GM23338 (cell line): Measurements from ENCODE around the gene ZSCAN26. TPM values are rescaled to one million over a fixed set of nuclear protein-coding genes. Genes with fewer than 3 reads are reported as not detected.

Experiments used
- ATAC-seq: fragments of 200-7000 bp; cut with Tn5 transposase; 3 replicates; pipeline ENCODE4 v1.9.1; 2020
- DNase-seq: peaks from one replicate; pipeline ENCODE4 v3.0.0-alpha.2; 2015; ENCODE audit warnings: low spot score
- H2AFZ ChIP-seq: fragments of 200-600 bp; sonication (generic); 2 replicates; pipeline ENCODE4 v1.8.0; 2016; ENCODE audit warnings: antibody characterized with exemption, mild to moderate bottlenecking, moderate library complexity
- H3F3A ChIP-seq: fragments of 200-600 bp; sonication (generic); replicated peaks from 2 replicates; pipeline ENCODE4 v1.8.0; 2017; ENCODE audit warnings: antibody characterized with exemption, mixed run types, low read depth
- H3K27ac ChIP-seq: fragments of 200-600 bp; sonication (generic); 2 replicates; pipeline ENCODE4 v1.6.1; 2016; ENCODE audit warnings: low read depth
- H3K27me3 ChIP-seq: fragments of 200-600 bp; sonication (generic); 2 replicates; pipeline ENCODE4 v1.8.0; 2016; ENCODE audit warnings: mild to moderate bottlenecking, mixed run types, moderate library complexity; ENCODE audit not compliant: insufficient read depth
- H3K36me3 ChIP-seq: fragments of 200-600 bp; sonication (generic); 2 replicates; pipeline ENCODE4 v1.8.0; 2016; ENCODE audit warnings: mild to moderate bottlenecking; ENCODE audit not compliant: insufficient read depth
- H3K4me1 ChIP-seq: fragments of 200-600 bp; sonication (generic); 2 replicates; pipeline ENCODE4 v1.8.0; 2016; ENCODE audit warnings: mild to moderate bottlenecking, moderate library complexity; ENCODE audit not compliant: insufficient read depth
- H3K4me2 ChIP-seq: fragments of 200-600 bp; sonication (generic); 2 replicates; pipeline ENCODE4 v1.7.1; 2017; ENCODE audit warnings: mixed run types
- H3K4me3 ChIP-seq: fragments of 200-600 bp; sonication (generic); 2 replicates; pipeline ENCODE4 v1.6.1; 2016; ENCODE audit warnings: mixed run types
- H3K79me2 ChIP-seq: fragments of 200-600 bp; sonication (generic); replicated peaks from 2 replicates; pipeline ENCODE4 v1.8.0; 2017; ENCODE audit warnings: mild to moderate bottlenecking; ENCODE audit not compliant: insufficient read depth
- H3K9me2 ChIP-seq: fragments of 200-600 bp; sonication (generic); 2 replicates; pipeline ENCODE4 v1.8.0; 2017; ENCODE audit not compliant: insufficient read depth
- H4K20me1 ChIP-seq: fragments of 200-600 bp; sonication (generic); replicated peaks from 2 replicates; pipeline ENCODE4 v1.8.0; 2017; ENCODE audit warnings: mild to moderate bottlenecking; ENCODE audit not compliant: insufficient read depth
- H3K27ac Mint-ChIP-seq: 2 replicates; pipeline ENCODE4 v1.8.0; 2020; ENCODE audit warnings: inconsistent platforms, mild to moderate bottlenecking, moderate library complexity, mixed read lengths
- H3K27me3 Mint-ChIP-seq: 3 replicates; pipeline ENCODE4 v1.8.0; 2022; ENCODE audit warnings: low read depth, mild to moderate bottlenecking, moderate library complexity, mixed read lengths, inconsistent platforms; ENCODE audit not compliant: insufficient read depth, poor library complexity
- H3K36me3 Mint-ChIP-seq: 3 replicates; pipeline ENCODE4 v1.8.0; 2021; ENCODE audit warnings: low read depth, mild to moderate bottlenecking, inconsistent platforms, moderate library complexity, mixed read lengths
- H3K4me1 Mint-ChIP-seq: 3 replicates; pipeline ENCODE4 v1.8.0; 2020; ENCODE audit warnings: mild to moderate bottlenecking, inconsistent platforms, mixed read lengths
- H3K4me3 Mint-ChIP-seq: 3 replicates; pipeline ENCODE4 v1.8.0; 2021; ENCODE audit warnings: moderate library complexity, mild to moderate bottlenecking, inconsistent platforms, mixed read lengths
- H3K9me3 Mint-ChIP-seq: 3 replicates; pipeline ENCODE4 v1.8.0; 2020; ENCODE audit warnings: moderate library complexity, mild to moderate bottlenecking, inconsistent platforms, mixed read lengths
- EZH2 ChIP-seq: fragments of 200-600 bp; sonication (generic); IDR thresholded peaks from one replicate; pipeline ENCODE4 v1.8.0; 2017; ENCODE audit warnings: antibody characterized with exemption, mild to moderate bottlenecking, low read depth; ENCODE audit not compliant: unreplicated experiment
- EZH2phosphoT487 ChIP-seq: fragments of 200-600 bp; sonication (generic); IDR thresholded peaks from one replicate; pipeline ENCODE4 v1.8.1; 2018; ENCODE audit warnings: antibody characterized with exemption; ENCODE audit not compliant: unreplicated experiment
- JUNB ChIP-seq: IDR thresholded peaks from one replicate; pipeline ENCODE4 v1.6.1; 2016; ENCODE audit warnings: antibody characterized with exemption; ENCODE audit not compliant: unreplicated experiment
- NANOG ChIP-seq: IDR thresholded peaks from 2 replicates; pipeline ENCODE4 v1.6.1; 2016; ENCODE audit warnings: antibody characterized with exemption, borderline replicate concordance
- POLR2AphosphoS5 ChIP-seq: IDR thresholded peaks from 2 replicates; pipeline ENCODE4 v1.6.1; 2016; ENCODE audit warnings: antibody characterized with exemption, low read depth
- STAT1 ChIP-seq: IDR thresholded peaks from one replicate; pipeline ENCODE4 v1.6.1; 2016; ENCODE audit warnings: antibody characterized with exemption; ENCODE audit not compliant: unreplicated experiment
- polyA plus RNA-seq: library from polyadenylated mRNA; unstranded; fragments of >200 nt; fragmentation: Nextera tagmentation; extraction: Ambion mirVana; gene quantifications from 2 replicates; pipeline ENCODE4 v1.2.1, GENCODE V29; 2016
- total RNA-seq: library from RNA; depleted of rRNA; stranded (reverse); fragments of >200 nt; shearing (Covaris generic); gene quantifications from 2 replicates; pipeline ENCODE4 v1.2.3, GENCODE V29; 2014
- TF ChIP-seq, protein P1 (sequence below): fragments of 250-450 bp; sonication (Bioruptor Pico); IDR thresholded peaks from 2 replicates; pipeline ENCODE4 v1.5.0; 2020; ENCODE audit warnings: mild to moderate bottlenecking, moderate library complexity
- TF ChIP-seq, protein P2 (sequence below): IDR thresholded peaks from one replicate; pipeline ENCODE4 v1.6.1; 2018; ENCODE audit warnings: antibody characterized with exemption; ENCODE audit not compliant: unreplicated experiment
- TF ChIP-seq, protein P3 (sequence below): IDR thresholded peaks from 2 replicates; pipeline ENCODE4 v1.6.1; 2016; ENCODE audit warnings: antibody characterized with exemption

ZSCAN26 gene
- total and polyA plus RNA-seq, 2 experiments from 2014 or later, result 6.5 to 10.2 TPM

DNA sequence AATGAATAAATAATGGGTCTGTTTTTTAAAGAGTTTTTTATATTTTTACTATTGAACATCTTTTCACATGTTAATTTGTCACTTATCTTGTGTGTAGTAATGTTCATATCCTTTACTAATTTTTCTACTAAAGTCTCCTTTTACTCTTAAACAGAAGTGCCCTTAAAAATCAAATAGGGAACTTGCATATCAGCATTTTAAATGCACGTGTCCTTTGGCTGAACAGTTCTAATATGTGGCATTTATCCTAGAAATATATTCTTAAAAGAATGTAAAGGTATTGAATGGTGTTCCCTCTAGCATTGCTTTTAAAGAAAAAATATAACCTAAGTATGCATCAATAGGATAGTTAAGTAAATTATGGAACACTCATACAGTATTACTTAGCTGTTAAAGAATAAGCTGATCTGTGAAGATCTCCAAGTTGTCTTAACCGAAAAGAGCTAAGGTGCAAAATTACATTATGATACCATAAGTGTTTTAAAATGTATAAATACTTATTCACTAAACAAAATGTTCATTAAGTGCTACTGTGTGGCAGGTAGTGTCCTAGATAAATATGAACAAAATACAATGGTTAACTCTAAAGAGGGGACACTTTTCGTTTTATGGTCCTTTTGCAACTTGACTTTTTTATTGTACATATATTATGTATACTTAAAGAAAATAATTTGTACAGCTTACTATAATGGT, 13.8 kb downstream of the ZSCAN26 start (continued):
- TF ChIP-seq, protein P1, sequence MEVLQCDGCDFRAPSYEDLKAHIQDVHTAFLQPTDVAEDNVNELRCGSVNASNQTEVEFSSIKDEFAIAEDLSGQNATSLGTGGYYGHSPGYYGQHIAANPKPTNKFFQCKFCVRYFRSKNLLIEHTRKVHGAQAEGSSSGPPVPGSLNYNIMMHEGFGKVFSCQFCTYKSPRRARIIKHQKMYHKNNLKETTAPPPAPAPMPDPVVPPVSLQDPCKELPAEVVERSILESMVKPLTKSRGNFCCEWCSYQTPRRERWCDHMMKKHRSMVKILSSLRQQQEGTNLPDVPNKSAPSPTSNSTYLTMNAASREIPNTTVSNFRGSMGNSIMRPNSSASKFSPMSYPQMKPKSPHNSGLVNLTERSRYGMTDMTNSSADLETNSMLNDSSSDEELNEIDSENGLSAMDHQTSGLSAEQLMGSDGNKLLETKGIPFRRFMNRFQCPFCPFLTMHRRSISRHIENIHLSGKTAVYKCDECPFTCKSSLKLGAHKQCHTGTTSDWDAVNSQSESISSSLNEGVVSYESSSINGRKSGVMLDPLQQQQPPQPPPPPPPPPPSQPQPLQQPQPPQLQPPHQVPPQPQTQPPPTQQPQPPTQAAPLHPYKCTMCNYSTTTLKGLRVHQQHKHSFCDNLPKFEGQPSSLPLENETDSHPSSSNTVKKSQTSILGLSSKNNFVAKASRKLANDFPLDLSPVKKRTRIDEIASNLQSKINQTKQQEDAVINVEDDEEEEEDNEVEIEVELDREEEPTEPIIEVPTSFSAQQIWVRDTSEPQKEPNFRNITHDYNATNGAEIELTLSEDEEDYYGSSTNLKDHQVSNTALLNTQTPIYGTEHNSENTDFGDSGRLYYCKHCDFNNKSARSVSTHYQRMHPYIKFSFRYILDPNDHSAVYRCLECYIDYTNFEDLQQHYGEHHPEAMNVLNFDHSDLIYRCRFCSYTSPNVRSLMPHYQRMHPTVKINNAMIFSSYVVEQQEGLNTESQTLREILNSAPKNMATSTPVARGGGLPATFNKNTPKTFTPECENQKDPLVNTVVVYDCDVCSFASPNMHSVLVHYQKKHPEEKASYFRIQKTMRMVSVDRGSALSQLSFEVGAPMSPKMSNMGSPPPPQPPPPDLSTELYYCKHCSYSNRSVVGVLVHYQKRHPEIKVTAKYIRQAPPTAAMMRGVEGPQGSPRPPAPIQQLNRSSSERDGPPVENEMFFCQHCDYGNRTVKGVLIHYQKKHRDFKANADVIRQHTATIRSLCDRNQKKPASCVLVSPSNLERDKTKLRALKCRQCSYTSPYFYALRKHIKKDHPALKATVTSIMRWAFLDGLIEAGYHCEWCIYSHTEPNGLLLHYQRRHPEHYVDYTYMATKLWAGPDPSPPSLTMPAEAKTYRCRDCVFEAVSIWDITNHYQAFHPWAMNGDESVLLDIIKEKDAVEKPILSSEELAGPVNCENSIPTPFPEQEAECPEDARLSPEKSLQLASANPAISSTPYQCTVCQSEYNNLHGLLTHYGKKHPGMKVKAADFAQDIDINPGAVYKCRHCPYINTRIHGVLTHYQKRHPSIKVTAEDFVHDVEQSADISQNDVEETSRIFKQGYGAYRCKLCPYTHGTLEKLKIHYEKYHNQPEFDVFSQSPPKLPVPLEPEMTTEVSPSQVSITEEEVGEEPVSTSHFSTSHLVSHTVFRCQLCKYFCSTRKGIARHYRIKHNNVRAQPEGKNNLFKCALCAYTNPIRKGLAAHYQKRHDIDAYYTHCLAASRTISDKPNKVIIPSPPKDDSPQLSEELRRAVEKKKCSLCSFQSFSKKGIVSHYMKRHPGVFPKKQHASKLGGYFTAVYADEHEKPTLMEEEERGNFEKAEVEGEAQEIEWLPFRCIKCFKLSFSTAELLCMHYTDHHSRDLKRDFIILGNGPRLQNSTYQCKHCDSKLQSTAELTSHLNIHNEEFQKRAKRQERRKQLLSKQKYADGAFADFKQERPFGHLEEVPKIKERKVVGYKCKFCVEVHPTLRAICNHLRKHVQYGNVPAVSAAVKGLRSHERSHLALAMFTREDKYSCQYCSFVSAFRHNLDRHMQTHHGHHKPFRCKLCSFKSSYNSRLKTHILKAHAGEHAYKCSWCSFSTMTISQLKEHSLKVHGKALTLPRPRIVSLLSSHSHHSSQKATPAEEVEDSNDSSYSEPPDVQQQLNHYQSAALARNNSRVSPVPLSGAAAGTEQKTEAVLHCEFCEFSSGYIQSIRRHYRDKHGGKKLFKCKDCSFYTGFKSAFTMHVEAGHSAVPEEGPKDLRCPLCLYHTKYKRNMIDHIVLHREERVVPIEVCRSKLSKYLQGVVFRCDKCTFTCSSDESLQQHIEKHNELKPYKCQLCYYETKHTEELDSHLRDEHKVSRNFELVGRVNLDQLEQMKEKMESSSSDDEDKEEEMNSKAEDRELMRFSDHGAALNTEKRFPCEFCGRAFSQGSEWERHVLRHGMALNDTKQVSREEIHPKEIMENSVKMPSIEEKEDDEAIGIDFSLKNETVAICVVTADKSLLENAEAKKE (CRISPR knock-in tag), result no peak
- no peak for TF ChIP-seq JUNB
- no peak for TF ChIP-seq EZH2
- no peak for TF ChIP-seq NANOG
- no peak for TF ChIP-seq STAT1
- TF ChIP-seq EZH2phosphoT487, result no peak

DNA sequence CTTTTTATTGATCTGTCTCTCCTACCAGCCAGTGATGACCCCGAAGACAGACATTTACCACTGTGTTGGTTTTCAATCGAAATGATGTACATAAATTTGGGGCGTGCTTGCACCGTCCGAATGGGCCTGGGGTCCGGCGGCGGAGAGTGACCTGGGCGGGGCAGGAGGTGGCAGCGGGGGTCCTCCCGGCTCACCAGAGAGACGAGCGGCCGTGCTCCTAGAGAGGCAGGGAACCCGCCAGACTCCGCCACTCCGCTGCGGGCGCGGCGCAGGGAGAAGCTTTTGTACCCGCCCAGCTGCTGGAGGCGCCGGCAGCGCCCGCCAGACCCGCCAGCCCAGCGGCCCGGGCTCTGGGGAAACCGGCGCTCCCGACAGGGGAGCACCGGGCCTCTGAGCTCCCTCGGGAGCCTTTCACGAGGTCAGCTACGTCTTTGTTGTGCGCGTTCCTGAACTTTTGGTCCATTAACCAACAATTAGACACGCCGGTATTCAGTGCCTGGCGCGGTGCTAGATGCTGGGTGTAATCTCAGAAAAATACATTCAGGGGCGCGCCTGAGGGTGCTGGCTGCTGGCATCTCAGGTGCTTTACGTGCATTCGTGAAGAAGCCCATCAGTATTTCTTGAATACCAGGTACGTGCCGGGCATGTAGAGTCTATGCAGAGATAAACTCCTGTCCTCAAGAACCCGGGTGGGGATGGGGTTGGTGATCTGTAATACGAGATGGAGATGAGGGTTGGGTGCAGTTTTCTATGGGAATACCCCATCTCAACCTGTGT, 14.5 kb downstream of the ZSCAN26 start, which contains the start of gene PGBD1:
Gene PGBD1 (plus strand): TSS at position 285 of the 777 bp plus-strand sequence. CDS start 2,242 bp downstream, outside the sequence.
- Histone ChIP-seq H3K4me2 (peak within 1 kb of the TSS; percentile 91), H3K9me2 (no peaks in the 10 kb centered on the region), H2AFZ (peak within 1 kb of the TSS; percentile 100), H3K4me3 (peak within 1 kb of the TSS; percentile 97), H3K36me3 (0 out of 2 replicates have a peak, but pooled peaks cover 20% of the 10 kb centered on the region), H3K4me1 (peaks cover 14% of the 10 kb centered on the region), H3K27ac (no peak within 1 kb of the TSS), H4K20me1 (no peaks in the 10 kb centered on the region; the same call in 1 of the 2 replicates), H3K79me2 (peaks cover 21% of the 10 kb centered on the region), H3F3A (no peaks in the 10 kb centered on the region), H3K27me3 (no peaks in the 10 kb centered on the region)
- H3K9me3 Mint-ChIP-seq, result no peaks in the 10 kb centered on the region
- TF ChIP-seq, protein P2, sequence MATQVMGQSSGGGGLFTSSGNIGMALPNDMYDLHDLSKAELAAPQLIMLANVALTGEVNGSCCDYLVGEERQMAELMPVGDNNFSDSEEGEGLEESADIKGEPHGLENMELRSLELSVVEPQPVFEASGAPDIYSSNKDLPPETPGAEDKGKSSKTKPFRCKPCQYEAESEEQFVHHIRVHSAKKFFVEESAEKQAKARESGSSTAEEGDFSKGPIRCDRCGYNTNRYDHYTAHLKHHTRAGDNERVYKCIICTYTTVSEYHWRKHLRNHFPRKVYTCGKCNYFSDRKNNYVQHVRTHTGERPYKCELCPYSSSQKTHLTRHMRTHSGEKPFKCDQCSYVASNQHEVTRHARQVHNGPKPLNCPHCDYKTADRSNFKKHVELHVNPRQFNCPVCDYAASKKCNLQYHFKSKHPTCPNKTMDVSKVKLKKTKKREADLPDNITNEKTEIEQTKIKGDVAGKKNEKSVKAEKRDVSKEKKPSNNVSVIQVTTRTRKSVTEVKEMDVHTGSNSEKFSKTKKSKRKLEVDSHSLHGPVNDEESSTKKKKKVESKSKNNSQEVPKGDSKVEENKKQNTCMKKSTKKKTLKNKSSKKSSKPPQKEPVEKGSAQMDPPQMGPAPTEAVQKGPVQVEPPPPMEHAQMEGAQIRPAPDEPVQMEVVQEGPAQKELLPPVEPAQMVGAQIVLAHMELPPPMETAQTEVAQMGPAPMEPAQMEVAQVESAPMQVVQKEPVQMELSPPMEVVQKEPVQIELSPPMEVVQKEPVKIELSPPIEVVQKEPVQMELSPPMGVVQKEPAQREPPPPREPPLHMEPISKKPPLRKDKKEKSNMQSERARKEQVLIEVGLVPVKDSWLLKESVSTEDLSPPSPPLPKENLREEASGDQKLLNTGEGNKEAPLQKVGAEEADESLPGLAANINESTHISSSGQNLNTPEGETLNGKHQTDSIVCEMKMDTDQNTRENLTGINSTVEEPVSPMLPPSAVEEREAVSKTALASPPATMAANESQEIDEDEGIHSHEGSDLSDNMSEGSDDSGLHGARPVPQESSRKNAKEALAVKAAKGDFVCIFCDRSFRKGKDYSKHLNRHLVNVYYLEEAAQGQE, result no peak
- peak; percentile 85 for TF ChIP-seq POLR2AphosphoS5
- TF ChIP-seq, protein P3, sequence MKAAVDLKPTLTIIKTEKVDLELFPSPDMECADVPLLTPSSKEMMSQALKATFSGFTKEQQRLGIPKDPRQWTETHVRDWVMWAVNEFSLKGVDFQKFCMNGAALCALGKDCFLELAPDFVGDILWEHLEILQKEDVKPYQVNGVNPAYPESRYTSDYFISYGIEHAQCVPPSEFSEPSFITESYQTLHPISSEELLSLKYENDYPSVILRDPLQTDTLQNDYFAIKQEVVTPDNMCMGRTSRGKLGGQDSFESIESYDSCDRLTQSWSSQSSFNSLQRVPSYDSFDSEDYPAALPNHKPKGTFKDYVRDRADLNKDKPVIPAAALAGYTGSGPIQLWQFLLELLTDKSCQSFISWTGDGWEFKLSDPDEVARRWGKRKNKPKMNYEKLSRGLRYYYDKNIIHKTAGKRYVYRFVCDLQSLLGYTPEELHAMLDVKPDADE, result peak; percentile 52; the same call in 1 of the 2 replicates
- ATAC-seq, result peak; percentile 99
- H3K4me1 Mint-ChIP-seq, result peaks cover 13% of the 10 kb centered on the region
- peaks cover 13% of the 10 kb centered on the region for H3K36me3 Mint-ChIP-seq
- DNase-seq, result peak; percentile 93
- H3K4me3 Mint-ChIP-seq, result peak within 1 kb of the TSS; percentile 98
- no peak within 1 kb of the TSS for H3K27ac Mint-ChIP-seq
- no peaks in the 10 kb centered on the region for H3K27me3 Mint-ChIP-seq
